Measurements from ENCODE around the gene PDCD7.
"Not testable (repeated sequence)": the region's sequence is repeated elsewhere in the genome, so short reads cannot be mapped to it uniquely, and the experiment has no call there.

Gene PDCD7

DNA sequence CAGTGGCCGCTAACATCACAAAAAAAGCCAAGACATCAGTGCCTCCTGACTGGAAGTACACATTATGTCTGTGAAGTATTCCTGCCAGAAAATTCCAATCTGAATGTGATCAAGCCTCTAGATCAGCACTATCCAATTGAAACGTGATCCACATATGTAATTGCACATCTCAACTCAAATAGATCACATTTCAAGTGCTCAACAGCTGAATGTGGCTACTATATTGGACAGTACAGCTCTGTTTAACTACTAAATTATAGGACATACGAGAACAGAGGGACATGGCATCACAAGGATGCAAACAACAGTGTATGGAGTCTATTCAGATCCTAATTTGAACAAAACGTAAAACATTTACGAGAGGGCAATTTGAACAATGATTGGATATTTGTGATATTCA is 18.1 kb downstream of the PDCD7 start:
- DNase-seq, result no peak

- no peak for DNase-seq
Measured at GRCh38 chr15:65115086-65115485, 18.5 kb downstream of the PDCD7 start, which contains the start of gene UBAP1L. UBAP1L (minus strand) TSS chr15:65115200; CDS start chr15:65106215, 8,985 bp downstream.

DNA sequence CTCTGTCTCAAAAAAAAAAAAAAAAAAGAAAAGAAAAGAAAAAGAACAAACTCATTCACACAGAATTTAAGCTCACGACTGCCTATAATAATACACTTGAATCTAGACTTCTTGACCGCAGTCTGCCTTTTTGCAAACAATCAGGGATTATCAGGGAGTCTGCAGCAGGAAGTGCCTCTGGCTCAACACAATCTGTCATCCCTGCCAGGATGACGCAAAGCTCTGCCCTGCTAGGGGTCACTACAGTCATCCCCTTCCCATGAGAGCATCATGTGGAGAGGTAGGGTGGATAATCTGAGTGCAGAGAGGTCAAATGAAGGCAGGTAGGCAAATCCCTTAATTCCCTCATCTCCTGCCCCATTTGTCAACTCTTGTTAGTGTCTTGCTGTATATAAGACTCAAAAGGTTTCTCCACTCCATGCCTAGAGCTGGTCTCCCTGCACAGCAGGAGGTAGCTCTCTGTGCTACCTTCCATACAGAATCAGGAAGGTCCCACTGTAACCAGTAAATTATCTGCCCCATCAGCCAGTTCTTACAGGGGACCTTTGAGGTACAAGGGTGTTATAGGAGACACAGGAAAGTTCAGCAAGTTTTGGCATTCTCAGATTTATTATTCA is 22.8 kb downstream of the PDCD7 start:
- no peak for DNase-seq

DNA sequence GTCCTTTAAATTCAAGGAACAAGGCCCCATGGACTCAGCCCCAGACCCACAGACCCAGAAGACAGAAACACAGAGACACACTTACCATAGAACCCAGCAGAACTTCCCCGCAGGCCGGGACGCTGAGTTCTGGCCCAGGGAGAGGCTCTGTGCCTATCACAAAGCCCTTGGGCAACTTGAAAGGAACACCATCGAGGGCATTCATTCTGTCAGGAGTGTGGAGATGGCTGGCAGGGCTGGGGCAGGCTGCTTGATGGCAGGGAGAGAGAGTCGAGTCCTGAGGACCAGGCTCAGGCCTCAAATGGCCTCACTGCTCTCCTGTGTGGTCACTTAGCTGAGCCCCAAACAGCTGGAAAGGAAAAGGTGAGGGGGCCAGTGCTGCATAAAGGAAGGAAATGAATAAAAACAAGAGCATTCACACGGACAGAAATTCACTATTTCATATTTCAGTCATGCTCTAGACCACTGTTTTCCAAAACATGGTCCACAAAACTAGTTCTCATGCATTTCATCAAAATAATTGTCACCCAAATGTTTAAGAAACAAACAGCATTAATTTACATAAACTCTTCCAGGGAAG is 27.5 kb downstream of the PDCD7 start:
- DNase-seq, result no peak

DNA sequence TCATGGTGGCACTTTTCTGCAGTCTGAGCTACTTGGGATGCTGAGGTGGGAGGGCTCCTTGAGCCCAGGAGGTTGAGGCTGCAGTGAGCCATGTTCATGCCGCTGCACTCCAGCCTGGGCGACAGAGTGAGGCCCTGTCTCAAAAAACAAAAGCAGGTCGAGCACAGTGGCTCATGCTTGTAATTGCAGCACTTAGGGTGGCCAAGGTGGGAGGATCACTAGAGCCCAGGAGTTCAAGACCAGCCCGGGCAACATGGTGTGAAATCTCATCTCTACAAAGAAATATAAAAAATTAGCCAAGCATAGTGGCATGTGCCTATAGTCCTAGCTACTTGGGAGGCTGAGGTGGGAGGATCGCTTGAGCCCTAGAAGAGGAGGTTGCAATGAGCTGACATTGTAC is 28.6 kb downstream of the PDCD7 start:
- DNase-seq, result no peak

- DNase-seq, result no peak
Measured at GRCh38 chr15:65102912-65103311, 30.7 kb downstream of the PDCD7 start.

DNA sequence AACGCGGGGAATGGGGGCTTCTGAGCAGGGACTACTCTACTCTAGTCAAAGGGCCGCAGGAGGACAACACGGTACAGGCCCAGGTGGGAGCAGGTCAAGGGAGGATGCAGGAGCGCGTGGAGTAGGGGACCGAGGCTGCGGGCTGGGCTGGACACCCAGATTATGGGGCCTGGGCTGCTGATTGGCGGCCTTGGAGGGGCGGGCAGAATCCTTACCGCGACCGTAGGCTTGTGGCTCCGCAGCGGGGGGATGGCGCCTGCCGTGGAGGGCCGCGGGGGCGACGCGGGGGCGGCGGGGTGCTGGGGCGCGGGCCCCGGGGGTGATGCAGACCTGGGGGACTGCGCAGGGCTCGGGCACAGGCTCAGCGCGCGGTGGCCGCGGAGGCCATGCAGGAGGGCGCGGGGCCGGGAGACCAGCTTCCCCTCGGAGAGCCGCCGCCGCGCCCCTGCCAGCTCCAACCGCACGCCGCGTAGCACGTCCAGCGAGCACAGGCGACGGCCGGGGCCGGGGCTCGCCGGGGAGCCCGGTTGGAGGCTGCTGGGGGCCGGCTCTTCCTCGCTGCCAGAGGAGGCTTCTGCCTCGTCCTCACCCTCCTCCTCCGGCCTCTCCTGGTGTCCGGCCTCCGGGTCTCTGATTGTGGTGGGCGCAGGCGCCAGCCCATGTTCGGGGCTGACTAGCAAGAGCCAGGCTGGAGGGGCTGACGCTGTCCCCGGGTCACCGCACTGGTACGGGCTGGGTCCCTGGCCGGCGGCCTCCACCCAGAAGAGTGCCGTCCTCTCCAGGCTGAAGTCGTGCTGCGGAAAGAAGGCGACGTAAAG is 31.5 kb downstream of the PDCD7 start:
- DNase-seq, result no peak

DNA sequence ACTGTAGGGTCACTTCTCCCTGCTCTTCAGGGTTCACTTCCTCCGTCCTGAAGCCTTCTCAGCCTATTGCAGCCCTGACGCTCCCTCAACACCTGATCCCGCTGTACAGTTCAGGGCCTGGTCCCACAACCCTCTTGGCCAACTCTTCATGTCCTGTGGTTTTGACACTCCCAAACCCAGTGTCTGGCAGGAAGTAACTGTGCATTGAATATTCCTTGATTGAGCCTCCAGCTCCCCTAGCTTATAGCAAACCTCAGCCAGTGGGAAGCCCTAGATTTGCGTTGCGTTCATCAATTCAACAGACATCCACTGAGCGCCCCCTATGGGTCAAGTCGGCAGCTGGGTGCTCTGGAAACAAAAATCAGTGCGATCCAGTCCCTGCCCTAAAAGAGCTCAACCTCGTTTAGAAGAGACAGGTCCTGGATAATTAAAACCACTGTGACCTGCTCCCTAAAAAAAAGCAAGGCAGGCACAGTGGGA is 32.2 kb downstream of the PDCD7 start:
- DNase-seq, result no peak

DNA sequence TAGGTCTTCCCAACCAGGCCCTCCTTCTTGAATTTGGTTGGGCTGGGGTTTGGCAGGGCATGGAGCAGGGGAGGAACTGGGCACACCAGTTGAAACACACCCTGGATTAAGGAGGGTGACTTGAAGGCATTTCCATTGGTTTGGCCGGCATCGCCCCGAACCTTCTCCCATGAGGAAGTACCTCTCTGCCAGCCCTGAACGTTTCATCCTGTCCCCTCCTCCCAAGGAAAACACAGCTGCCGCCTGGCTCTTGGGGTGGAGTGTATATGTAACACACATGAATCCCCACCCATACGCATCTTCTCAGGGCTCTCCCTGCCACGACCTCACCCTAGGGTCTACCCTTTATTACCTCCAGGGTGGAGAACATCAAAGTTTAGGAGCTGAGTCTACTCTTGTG is 33.2 kb downstream of the PDCD7 start:
- DNase-seq, result no peak

- DNase-seq, result not testable (repeated sequence)
Measured at GRCh38 chr15:65099801-65100200, 33.8 kb downstream of the PDCD7 start.

GRCh38 chr15:65099336-65099735 is 34.3 kb downstream of the PDCD7 start:
- DNase-seq, result no peak

DNA sequence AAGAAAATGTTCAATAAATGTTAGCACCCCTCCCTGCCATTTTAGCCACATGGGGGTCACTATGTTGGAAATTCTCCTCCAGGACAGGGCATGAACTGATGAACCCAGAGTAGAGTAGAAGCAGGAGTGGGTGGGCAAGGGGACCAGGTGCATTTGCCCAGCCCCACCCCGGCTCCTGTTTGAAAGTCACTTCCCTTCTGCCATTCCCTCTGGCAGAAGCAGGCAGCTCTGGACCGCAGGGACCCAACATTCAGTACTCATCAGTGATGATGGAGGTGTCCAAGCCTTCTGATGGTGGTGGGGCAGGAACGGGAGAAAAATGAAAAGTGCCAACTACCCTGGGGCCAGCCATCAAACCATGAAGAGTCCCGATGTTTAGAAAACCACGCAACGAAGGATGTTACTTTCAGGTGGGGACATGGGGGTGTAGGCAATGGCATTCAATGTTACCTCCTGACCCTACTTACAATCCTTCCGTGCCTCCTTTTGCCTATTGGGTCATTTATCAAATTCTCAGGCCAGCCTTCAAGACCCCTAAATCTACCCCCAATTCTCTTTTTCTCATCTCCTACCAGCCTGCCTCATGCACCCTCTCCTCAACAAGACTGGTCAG is 35.9 kb downstream of the PDCD7 start:
- DNase-seq, result no peak

GRCh38 chr15:65096481-65097385 is 36.9 kb downstream of the PDCD7 start:
- no peak for DNase-seq

DNA sequence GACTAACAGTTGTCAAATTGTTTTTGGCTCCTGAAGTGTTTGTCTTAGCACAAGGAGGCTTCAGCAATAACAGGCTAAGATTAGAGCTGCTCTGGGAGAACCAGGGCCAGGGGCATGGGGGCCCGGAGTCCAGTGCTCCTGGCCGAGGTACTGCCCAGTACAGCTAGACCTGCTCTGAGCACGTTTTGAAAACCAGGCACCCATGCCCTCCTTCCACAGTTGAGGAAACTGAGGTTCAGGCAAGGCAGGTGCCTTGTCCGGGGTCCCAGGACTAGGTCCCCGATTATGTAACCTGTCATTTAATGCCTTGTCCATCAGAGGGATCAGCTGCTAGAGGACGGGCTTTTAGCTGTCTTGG is 37.9 kb downstream of the PDCD7 start:
- no peak for DNase-seq

- no peak for DNase-seq
Measured at GRCh38 chr15:65095011-65095746, 38.4 kb downstream of the PDCD7 start.

DNA sequence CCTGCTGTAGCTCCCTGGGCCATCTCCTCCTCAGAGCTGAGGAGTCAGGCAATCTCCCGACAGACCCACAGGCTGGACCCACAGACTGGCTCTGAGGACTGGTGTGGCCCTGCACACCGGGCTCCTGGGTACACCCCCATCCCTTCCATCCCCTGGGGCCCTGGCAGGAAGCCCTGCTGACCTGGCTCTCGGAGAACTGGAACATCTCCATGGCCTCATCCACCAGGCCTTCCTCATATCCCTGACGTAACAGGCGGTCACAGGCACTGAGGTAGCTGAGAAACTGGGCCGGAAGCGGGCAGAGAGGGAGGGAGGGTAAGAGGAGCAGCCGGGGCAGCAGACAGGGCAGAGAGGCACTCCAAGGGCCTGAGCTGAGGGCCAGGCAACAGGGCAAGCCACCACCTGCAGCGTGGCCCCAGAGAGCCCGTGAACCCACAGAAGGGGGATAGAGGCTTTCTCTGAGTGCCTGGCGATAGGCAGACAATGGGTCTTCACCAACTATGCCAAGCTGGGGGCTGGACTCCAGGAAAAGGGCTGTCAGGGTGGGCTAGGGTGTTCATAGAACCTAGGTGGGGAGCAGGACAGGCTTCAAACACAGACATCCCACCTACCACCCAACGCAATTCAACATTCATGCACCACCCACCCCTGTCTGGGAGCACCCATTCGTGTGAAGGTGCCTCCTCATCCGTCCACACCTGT is 39.2 kb downstream of the PDCD7 start:
- no peak for DNase-seq

DNA sequence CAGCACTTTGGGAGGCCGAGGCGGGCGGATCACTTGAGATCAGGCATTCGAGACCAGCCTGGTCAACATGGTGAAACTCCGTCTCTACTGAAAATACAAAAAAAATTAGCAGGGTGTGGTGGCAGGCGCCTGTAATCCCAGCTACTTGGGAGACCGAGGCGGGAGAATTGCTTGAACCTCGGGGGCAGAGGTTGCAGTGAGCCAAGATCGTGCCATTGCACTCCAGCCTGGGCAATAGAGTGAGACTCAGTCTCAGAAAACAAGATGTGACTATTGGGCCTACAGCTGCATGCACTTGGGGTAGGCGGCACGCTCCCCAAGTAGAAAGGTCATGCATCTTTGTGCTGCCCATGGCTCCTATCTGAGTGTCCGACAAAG is 39.8 kb downstream of the PDCD7 start:
- DNase-seq, result not testable (repeated sequence)

DNA sequence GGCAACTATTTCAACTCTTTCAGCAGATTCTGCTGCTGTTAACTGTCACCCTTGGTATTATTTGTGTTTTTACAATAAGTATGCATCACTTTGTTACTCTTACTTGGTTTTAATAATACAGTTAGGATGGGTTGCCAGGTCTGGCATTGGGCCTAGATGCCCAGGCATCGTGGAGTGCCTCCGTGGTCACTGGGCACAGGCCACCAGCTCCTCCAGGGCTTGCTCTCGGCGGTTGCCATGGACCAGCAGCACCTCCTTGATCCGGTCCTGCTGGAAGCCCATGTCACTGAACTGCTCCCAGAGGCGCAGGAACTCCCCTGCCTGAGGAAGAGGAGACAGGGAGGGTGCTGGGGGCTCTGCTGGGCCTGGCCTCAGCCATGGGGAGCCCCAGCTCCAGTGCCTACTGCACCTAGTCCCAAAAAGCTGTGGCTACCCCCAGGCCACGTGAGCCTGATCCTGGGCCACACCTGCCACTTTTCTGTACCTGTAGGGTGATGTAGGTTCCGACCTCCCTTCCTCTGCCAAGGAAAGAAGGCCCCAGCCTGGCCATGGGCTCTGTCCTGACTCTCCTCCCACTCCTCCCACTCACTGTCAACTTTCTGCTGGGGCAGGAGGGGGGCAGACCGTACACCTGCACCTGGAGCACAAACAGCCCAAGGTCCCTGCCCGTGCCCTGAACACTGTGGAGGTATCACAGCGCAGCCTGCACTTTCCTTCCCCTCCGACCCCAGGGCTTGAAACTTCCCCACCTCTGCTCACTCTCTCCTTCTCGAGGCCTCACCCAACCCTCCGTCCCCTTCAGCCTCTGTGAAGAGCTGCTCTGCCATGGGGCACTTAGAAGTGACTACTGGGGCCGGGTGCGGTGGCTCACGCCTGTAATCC is 40.5 kb downstream of the PDCD7 start:
- no peak for DNase-seq

GRCh38 chr15:65091946-65092770 is 41.5 kb downstream of the PDCD7 start:
- DNase-seq, result no peak
